HG03045 (cell line): Measurements from ENCODE around the gene RDM1.
"Not testable (repeated sequence)": the region's sequence is repeated elsewhere in the genome, so short reads cannot be mapped to it uniquely, and the experiment has no call there.

Source experiments
- ATAC-seq: cut with Tn5 transposase; IDR thresholded peaks from one replicate; pipeline ENCODE4 v1.9.1; 2021; ENCODE audit warnings: mild to moderate bottlenecking, moderate library complexity; ENCODE audit not compliant: unreplicated experiment

The RDM1 gene

DNA sequence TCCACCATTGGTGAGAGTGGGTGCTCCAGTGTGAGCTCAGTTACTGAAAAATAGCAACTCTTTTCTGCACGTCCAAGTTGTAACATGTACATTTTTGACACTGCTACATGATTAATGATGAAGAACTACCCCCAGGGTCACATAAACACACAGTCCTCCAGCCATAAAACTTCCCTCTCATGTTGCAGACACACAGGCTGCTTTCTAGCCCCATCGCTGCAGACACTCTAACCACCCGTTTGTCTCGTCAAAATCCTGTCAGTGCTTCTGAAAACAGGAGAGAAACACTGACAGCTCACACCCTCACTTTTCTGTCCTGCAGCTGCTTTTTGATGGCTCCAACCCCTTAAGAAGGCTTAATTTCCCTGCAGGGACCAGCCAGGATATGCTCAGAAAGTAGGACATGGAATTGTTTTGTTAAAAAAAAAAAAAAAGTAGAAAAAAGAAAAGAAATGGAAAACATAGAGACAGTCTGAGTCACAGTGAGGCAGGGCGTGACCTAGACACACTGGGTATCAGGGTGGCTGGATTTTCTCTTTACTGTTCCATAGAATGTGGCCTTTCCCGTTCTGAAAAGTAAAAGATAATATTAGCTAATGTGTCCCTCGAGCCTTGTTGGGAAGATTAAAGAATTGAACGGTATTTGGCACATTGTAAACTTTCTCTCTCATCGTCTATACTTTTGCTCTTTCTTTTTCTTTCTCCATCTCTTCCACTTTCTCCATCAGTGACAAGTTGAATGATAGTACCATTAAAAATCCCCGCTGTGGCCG lies 29.7 kb downstream of the RDM1 start:
- no peak for ATAC-seq

DNA sequence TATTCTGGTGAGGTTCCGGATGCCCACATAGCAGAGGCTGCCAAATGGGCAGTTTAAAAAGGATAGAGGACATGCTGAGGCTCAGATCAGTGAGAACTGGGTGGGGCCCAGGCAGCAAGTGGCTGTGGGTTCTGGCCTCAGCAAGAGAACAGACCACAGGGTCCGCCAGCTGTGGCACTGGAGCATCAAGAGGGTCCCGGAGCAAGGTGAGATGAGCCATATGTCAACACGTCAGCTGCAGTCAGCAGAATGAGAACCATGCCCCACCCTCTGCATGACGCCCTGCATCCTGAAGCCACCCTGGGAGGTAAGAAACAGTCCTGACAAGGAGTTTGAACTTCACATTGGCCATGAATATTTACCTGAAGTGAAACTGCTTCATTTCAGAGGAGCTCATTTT lies 30.3 kb downstream of the RDM1 start:
- ATAC-seq, result no peak

DNA sequence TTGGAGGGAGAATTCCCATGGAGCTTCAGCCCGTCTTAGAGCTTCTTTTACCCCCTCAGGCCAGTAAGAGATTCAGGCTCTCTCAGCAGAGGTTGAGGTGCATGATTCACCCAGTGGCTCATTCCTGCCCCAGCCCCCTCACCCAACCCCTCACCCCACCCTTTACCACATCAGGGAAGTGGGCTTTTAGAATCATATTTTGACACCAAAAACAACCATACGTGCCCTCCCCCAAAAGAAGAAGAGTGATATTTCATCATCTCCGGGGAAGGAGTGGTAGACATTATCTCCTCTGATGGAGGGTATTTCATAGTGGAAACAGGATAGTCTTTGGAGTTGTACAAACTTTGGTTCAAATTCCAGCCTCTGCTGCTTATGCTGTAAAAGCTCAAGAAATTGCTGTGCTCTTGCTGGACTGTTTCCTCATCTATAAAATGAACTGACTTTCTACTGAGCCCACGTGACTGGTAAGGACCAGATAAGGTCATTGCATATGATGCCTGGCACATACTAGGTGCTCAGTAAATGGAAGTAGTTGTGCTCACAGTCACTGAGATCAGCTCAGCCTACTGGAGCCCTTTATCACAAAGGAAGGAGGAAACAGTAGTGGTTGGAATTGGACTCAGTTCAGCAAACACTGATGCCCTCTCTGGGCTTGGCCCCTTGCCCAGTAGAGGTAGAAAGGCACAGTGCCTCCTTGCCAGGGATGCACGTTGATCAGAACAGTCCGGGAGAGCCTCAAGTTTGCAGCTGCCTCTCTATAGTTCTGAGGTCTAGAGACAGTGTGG lies 32.1 kb downstream of the RDM1 start:
- ATAC-seq, result no peak

DNA sequence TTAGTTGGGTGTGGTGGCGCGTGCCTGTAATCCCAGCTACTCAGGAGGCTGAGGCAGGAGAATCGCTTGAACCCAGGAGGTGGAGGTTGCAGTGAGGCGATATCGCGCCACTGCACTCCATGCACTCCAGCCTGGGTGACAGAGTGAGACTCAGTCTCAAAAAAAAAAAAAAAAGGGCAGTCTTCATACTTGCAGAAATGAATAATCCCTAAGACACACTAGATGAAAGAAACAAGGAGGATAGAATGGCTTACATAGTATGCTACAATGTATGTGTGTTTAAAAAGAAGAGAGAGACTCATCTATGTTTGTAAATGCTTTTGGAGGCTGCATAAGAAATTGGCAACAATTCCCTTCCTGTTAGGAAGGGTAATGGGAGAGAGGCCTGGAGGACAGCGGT lies 32.8 kb downstream of the RDM1 start:
- not testable (repeated sequence) for ATAC-seq

DNA sequence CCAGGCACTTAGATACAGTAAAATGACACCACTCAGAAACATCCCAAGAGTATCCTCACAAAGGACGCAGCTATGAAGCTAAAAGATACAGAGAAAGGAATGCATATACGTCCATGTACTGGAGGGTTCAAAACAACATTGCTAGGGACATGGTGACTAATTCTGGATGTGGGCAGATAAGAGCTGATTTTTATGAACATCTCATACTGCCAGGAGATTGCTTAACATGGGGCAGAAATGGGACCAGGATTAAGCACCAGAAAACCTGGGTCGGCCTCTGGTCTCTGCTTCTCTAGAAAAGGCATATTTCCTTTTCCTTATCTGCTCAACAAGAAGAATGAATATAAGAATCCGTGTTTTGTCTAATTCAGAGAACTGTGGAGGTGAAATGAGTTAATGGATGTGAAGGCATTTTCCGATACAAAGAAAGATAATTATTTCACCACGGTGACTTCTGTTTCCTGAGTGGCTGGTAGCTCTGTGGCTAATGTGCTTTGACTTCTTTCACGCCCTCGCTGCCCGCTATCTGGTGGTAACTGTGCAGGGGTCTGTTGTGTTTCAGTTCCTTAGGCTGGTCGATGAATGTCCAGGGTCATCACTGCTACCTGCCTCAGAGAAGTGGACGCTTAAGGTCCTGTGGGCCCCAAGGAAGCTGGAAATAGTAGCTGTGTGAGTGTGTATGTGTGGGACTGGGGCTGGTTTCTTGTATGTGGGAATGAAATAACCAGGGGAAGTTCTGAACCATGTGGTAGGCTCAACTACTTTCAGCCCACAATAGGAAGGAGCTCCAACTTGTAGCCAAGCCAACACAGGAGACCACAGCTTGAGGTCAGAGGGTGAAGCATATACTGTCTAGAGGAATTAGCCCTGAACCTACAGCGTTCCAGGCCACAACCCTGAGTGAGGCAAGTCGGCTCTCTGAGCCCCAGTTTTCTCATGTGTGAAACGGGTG lies 34.7 kb downstream of the RDM1 start:
- no peak for ATAC-seq

DNA sequence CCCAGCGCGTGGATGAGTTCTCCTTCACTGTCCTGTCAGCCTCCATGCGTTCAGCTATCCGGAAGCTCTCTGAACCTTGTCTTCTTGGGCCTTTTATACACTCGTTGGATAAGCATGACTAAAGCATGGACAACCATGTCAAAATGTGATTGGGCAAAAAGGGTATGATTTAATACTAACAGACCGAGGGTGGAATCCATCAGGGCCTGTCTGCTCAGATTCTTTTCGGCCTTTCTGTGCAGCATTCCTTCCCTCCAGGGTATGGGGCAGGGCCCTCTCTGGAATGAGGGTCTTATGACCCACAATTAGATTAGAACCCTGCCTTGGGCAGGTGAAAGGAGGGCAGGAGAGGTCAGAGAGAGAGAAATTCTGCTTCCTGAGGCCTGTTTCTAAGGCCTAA lies 36.4 kb downstream of the RDM1 start:
- no peak for ATAC-seq

DNA sequence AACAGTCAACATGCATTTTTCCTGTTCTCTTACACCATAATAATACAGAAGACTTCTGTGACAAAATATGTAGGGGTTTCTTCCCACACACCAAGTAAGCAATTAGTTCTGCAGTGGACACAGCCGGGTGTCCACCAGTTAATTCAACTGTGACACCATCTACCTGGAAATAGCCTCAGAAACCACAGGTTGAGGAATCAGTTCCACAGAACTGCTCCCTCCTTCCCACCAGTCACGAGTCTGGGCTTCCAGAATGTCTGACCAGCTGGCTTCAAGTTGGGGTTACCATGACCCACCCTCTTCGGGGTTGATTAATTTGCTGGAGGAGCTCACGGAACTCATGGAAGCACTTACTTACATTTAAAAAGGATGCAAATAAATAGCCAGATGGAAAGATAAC lies 36.8 kb downstream of the RDM1 start:
- ATAC-seq, result no peak

DNA sequence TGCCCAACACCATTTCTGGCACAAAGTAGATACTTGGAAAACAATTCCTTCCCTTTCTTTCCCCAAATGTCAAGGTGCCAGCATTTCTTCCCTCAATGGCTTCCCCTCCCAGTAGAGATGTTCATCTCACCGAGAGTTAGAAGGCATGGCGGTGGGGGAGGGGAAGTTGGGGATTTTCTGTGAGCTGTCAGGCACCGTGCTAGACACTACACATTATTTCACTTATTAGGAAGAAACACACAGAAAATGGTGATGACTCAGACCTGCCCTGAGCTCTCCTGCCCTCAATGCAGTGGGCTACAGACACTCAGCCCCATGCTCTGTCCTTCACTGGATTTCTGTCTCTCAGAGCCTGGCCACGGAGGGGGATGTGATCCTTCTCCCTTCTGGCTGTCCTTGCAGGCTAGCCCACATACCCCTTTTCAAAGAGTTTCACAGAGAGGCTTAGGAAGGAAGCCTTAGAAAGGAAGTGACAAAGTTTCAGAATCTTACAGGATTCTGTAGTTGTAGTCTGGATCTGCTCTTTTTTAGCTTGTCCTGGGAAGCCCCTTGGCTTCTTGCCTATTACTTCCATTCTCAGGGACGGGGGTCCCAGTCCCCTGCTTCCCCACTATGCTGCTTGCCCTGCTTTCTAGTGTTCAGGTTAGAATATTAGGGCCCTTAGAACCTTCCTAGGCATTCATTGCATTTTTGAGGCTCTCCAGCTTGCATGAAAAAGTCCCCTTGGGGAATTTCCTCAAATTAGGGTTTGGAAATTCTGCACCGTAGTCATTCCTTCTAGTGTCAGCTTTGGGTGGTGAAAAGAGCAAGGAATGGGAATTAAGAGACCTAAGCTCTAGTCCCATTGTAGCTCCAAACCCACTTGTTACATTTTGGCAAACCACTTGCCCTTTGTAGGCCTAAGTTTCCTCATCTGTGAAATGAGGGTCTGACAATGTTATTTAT lies 38.2 kb downstream of the RDM1 start:
- ATAC-seq, result no peak

DNA sequence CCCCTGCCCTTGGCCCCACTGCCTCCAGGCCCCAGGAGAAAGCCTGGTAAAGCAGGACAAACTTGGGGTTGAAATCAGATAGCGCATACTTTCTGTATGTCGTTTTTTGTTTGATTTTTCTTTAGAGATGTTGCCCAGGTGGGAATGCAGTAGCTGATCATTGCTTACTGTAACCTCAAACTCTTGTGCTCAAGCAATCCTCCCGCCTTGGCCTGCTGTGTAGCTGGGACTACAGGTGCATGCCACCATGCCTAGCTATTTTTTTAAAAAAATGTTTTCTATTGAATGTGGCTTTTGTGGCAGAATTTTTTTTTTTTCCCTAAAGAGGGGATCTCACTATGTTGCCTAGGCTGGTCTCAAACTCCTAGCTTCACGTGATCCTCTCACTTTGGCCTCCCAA lies 39.3 kb downstream of the RDM1 start:
- ATAC-seq, result no peak

DNA sequence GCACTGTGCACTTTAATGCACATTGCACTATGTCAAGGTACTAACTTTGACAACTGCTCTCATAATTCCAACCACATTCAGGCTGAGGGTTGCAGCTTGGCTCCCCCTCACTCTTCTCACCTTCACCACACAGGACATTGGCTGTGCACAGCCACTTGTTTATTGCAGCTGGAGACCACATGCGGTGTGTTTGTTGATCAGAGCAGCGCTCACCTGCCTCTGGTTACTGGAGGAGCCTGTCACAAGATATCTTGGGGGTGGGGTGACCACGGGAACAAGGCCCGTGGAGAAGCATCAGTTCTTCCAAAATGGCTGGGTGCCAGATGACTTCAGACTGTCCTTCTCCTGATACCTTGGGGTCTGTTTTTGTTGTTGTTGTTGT lies 39.8 kb downstream of the RDM1 start:
- no peak for ATAC-seq

DNA sequence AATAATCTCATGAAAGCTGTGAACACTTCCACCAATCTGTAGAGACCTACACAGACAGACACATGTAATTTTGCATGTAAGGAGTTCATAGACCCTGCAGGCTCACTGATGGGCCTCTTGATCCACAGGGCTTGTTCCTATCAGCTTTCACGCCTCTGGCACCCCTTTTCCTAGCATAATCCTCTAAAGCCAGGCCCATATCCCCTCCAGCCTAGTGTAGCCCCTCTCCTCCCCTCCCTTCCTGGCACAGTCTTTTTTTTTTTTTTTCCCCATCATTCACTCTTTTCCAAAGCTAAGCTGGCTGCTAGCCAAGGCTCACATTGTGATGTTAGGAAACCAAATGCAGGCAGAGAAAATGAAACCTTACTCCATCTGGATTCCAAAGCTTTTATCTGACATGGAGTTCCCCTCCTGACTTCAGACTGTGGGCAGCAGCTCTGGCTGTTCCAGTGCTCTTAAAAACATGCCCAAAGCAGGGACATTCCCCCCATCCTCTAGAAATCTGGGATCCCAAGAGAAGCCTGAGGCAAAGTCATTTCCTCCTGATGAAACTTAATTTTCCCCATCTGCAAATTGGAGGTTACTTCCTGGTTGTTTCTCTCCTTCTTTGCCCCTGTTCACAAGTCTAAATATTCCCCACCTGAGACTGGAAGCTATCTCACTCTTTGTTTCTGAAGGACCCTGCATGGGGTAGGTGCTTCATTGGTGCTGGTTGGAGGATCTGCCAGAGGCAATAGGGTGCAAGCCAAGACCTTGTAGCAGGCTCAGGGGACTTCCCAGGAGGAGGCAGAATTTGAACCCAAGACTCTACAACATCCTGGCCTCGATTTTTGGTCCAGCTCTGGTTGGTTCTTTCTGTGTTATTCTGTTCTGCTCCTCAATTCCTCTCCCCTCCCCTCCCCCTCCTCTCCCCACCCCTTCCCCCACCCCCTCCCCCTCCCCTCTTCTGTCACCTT lies 40.5 kb downstream of the RDM1 start:
- ATAC-seq, result no peak

DNA sequence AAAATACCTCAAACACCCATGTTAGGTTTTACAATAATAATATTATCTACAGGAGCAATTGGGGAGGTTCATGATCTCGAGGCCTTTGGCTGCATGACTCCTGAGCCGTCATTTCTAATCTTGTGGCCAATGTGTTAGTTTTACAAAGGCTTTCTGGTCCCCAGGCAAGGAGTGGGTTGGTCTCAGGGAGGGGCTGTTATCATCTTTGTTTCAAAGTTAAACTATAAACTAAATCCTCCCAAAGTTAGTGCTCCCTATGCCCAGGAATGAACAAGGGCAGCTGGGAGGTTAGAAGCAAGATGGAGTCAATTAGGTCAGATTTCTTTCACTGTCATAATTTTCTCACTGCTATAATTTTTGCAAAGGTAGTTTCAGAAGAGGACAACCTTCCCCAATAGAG lies 41.3 kb downstream of the RDM1 start:
- no peak for ATAC-seq

DNA sequence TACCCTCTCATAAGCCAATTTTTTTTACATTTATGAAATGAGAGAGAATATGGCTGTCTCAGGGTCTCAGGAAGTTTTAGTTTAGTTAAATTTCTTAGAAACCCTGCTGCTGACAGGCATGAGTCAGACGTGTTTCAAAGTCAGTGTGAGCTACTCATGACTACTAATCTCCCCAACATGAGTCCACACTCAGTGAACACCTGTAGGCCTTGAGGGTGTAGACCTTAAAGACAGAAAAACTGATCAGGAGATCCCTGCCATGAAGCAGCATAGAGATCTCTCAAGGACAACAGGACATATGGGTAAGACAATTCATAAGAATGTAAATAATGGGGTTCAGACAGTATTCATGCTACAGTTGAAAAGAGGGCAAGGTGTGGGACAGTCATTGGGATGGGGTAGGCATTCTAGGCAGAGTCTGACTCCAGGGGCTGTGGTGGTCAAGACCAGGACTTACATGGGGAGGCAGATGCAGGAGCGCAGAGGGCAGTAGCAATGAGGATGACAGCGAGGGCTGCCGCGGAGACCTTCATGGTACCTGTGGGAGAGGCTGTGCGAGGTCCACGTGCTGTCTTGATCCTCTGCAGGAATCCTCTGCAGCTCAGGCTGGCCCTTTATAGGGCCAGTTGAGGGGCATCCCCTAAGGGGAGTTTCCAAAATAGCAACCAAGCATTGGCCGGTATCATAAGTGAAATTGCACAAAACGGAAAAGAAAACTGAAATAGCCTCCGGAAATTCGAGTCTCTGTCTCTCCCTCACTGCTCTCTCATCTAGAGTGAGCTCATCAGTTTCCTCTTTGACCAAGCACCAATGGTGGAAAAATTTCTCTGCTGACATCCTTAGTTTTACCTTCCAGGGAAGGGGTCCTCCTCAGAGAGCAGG lies 50.6 kb downstream of the RDM1 start, which contains the start of gene CCL5:
TSS of gene CCL5 (minus strand) at position 588 of the 882 bp plus-strand sequence.
- peak; percentile 93 for ATAC-seq

DNA sequence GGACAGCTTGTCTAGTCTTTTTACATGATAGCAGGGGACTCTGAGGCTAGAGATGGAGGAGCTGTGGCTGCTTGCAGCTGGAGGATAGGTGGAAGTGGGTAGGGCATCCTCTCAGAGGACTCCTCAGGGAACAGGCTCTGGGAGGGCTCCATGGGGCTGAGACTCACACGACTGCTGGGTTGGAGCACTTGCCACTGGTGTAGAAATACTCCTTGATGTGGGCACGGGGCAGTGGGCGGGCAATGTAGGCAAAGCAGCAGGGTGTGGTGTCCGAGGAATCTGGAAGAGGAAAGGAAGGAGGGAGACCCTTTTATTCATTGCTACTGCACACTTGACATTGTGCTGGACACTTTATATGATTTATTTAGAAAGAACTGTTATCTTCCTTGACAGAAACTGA lies 52.2 kb downstream of the RDM1 start:
- ATAC-seq, result no peak

DNA sequence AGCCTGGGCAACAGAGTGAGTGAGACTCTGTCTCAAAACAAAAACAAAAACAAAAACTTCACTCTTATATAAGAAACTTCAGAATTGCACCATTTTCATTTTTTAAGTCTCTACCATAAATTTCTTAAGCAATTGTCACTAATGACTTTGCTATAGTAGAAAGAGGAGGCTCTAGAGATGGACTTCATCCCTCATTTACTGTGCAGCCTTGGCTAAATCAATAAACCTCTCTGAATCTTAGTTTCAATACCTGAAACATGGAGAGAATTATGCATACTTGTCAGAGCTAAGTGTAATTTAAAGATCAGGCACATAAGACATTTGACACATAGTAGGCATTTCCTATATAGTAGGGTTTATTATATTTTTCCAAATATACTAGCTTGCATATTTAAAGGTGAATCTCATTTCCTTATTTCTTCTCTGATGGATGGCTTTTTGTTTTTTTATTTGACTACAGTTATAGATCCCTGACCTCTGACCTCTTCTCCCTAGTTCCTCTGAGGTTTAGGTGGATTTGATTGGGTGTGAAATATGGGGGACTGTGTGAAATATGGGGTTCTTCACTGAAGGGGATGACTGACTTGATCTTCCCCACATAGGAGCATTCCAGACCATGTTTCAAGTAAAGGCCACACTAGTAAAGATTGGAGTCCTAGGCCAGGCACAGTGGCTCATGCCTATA lies 53.1 kb downstream of the RDM1 start:
- no peak for ATAC-seq

DNA sequence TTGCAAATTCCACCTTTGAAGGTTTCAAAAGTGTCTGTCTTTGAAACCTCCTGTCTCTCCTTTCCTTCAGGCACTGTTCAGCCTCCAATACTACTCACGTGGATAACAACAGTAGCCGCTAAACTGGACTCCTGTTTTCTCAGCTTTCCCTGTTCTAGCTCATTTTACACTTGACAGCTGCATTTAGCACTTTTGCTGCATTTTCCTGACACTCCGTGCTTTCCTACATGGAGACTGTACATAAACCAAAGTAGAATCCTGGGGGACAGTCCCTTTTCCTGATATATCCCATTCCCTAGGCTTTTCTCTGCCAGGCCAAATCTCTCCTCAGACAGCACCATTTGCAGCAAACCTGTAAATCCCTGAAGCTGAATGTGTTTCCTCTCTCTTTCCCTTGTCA lies 54.0 kb downstream of the RDM1 start:
- ATAC-seq, result no peak

DNA sequence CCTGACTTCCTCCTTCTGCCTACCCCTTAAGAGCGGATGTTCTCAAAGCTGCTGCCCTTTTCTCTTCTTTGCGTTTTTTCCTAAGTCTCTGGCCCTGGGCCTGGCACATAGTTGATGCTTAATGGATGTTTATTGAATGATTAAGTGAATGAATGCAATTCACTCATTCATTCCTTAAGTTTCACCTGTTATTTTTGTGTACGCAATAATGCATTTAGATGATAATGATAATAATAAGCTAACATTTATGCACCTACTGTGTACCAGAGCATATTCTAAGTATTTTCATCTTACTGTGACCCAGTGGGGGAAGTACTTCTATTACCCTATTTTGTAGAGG lies 54.8 kb downstream of the RDM1 start:
- ATAC-seq, result no peak
